ENCODE results near the gene RPTOR.

The RPTOR gene

DNA sequence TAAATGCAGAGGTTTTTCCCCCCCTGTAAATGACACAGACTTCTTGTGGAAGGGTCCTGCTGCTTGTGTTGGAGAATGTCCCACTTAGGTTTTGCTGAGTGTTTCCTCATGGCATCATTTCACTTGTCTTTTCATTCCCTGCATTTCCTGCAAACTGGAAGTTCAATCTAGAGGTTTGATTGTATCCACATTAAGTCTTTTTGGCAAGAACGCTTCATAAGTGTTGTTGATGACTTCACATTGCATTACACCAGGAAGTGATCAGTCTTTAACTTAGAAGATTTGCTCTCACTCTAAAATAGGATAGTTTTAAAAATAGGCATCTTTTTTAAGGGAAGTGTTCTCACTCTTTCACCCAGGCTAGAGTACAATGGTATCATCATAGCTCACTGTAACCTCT, 67.2 kb downstream of the RPTOR start (continued):
- no peak for TF ChIP-seq PRDM10 (tag by site-specific recombination; IDR thresholded peaks at IDR 0.05)
- no peak for TF ChIP-seq ZNF701 (tag by site-specific recombination; IDR thresholded peaks at IDR 0.05)

GRCh38 chr17:80612997-80613731, 68.5 kb downstream of the RPTOR start:
- ChIA-PET CTCF (interaction anchor here (1.3 kb wide), 1 partner anchor 34 kb away, joined by 4 read pairs; no protein-coding TSS in a partner anchor), POLR2A (no interaction called here)
- no peaks in the 10 kb centered on the region; a peak in 1 of 3 replicates for H3K36me3 ChIP-seq (ENCODE audit: control insufficient read depth in 2 of 2, insufficient read depth in 1 of 2, low read length in 2 of 2)
- no peak overlapping the region for H3K27ac ChIP-seq (ENCODE audit: extremely low read depth, low read depth, low read length)
- H3K4me3 ChIP-seq (ENCODE audit: low read depth, low read length), result no peak overlapping the region
- no peaks in the 10 kb centered on the region for H3K4me1 ChIP-seq (ENCODE audit: control insufficient read depth, insufficient read depth, low read length)
- TF ChIP-seq, protein P1, sequence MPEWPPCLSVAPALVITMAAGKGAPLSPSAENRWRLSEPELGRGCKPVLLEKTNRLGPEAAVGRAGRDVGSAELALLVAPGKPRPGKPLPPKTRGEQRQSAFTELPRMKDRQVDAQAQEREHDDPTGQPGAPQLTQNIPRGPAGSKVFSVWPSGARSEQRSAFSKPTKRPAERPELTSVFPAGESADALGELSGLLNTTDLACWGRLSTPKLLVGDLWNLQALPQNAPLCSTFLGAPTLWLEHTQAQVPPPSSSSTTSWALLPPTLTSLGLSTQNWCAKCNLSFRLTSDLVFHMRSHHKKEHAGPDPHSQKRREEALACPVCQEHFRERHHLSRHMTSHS (tag by site-specific recombination; IDR thresholded peaks at IDR 0.05), result no peak
- TF ChIP-seq EGR2 (tag by site-specific recombination; IDR thresholded peaks at IDR 0.05; ENCODE audit: low read depth), result no peak
- no peak for TF ChIP-seq ZNF514 (tag by site-specific recombination; IDR thresholded peaks at IDR 0.05)
- no peak for TF ChIP-seq ZFP37 (tag by site-specific recombination; IDR thresholded peaks at IDR 0.05)
- TF ChIP-seq ZBTB8A (tag by site-specific recombination; IDR thresholded peaks at IDR 0.05), result no peak
- TF ChIP-seq ZNF626 (tag by site-specific recombination; IDR thresholded peaks at IDR 0.05), result no peak
- no peak for TF ChIP-seq ZBTB10 (tag by site-specific recombination; IDR thresholded peaks at IDR 0.05)
- TF ChIP-seq SP7 (tag by site-specific recombination; IDR thresholded peaks at IDR 0.05), result no peak
- TF ChIP-seq ZNF350 (tag by site-specific recombination; IDR thresholded peaks at IDR 0.05), result no peak
- no peak for TF ChIP-seq ZNF701 (tag by site-specific recombination; IDR thresholded peaks at IDR 0.05)
- TF ChIP-seq ZNF670 (tag by site-specific recombination; IDR thresholded peaks at IDR 0.05; ENCODE audit: low read depth), result no peak
- TF ChIP-seq ZNF704 (tag by site-specific recombination; IDR thresholded peaks at IDR 0.05), result no peak
- no peak for TF ChIP-seq ZEB2 (tag by site-specific recombination; IDR thresholded peaks at IDR 0.05)
- no peak for TF ChIP-seq ZNF175 (tag by site-specific recombination; IDR thresholded peaks at IDR 0.05)
- TF ChIP-seq ZFHX2 (tag by site-specific recombination; conservative IDR thresholded peaks at IDR 0.05), result no peak
- TF ChIP-seq, protein P2, sequence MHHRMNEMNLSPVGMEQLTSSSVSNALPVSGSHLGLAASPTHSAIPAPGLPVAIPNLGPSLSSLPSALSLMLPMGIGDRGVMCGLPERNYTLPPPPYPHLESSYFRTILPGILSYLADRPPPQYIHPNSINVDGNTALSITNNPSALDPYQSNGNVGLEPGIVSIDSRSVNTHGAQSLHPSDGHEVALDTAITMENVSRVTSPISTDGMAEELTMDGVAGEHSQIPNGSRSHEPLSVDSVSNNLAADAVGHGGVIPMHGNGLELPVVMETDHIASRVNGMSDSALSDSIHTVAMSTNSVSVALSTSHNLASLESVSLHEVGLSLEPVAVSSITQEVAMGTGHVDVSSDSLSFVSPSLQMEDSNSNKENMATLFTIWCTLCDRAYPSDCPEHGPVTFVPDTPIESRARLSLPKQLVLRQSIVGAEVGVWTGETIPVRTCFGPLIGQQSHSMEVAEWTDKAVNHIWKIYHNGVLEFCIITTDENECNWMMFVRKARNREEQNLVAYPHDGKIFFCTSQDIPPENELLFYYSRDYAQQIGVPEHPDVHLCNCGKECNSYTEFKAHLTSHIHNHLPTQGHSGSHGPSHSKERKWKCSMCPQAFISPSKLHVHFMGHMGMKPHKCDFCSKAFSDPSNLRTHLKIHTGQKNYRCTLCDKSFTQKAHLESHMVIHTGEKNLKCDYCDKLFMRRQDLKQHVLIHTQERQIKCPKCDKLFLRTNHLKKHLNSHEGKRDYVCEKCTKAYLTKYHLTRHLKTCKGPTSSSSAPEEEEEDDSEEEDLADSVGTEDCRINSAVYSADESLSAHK (tag by site-specific recombination; IDR thresholded peaks at IDR 0.05), result no peak
- TF ChIP-seq ZNF692 (tag by site-specific recombination; IDR thresholded peaks at IDR 0.05), result no peak
- TF ChIP-seq ZNF324 (tag by site-specific recombination; IDR thresholded peaks at IDR 0.05), result no peak
- TF ChIP-seq ZNF660 (tag by site-specific recombination; IDR thresholded peaks at IDR 0.05), result no peak
- no peaks in the 10 kb centered on the region for H3K9me3 ChIP-seq (ENCODE audit: control insufficient read depth, insufficient read depth, low read depth, low read length)
